ENCODE results near the gene TOMM6.
A peak's percentile ranks its signal among the peaks of the same experiment; 100 is the strongest.
"Not testable (repeated sequence)": the region's sequence is repeated elsewhere in the genome, so short reads cannot be mapped to it uniquely, and the experiment has no call there.

TOMM6 gene

GRCh38 chr6:41766043-41766664 is 21.3 kb upstream of the TOMM6 start:
- not testable (repeated sequence) for DNase-seq

GRCh38 chr6:41767112-41767833 is 20.2 kb upstream of the TOMM6 start:
- no peak for DNase-seq

GRCh38 chr6:41768545-41769308 is 18.8 kb upstream of the TOMM6 start:
- no peak for DNase-seq

GRCh38 chr6:41769376-41769775 is 18.1 kb upstream of the TOMM6 start:
- DNase-seq, result no peak

- DNase-seq, result no peak
Measured at GRCh38 chr6:41770381-41771057, 17.0 kb upstream of the TOMM6 start.

- no peak for DNase-seq
Measured at GRCh38 chr6:41771058-41771983, 16.2 kb upstream of the TOMM6 start.

- DNase-seq, result no peak
Measured at GRCh38 chr6:41774841-41775240, 12.7 kb upstream of the TOMM6 start.

- no peak for DNase-seq
Measured at GRCh38 chr6:41775293-41775882, 12.1 kb upstream of the TOMM6 start.

GRCh38 chr6:41777551-41778285 is 9.8 kb upstream of the TOMM6 start:
- DNase-seq, result no peak

- no peak for DNase-seq
Measured at GRCh38 chr6:41778895-41779294, 8.6 kb upstream of the TOMM6 start.

GRCh38 chr6:41779336-41779735 is 8.2 kb upstream of the TOMM6 start:
- no peak for DNase-seq

GRCh38 chr6:41779788-41780550 is 7.5 kb upstream of the TOMM6 start, which contains the start of gene FRS3:
Gene FRS3, minus strand, starts transcription at chr6:41779900. Its CDS starts 2,913 bp downstream, at chr6:41776987.
- DNase-seq, result peak; percentile 97

GRCh38 chr6:41780551-41781365 is 6.7 kb upstream of the TOMM6 start, which contains the start of gene PRICKLE4:
Gene PRICKLE4, plus strand, starts transcription at chr6:41780782. Its CDS starts 2,692 bp downstream, at chr6:41783474.
- DNase-seq, result peak; percentile 57

- no peak for DNase-seq
Measured at GRCh38 chr6:41781366-41781730, 6.1 kb upstream of the TOMM6 start.

- DNase-seq, result no peak
Measured at GRCh38 chr6:41783106-41783780, 4.3 kb upstream of the TOMM6 start.

- DNase-seq, result no peak
Measured at GRCh38 chr6:41784581-41785171, 2.8 kb upstream of the TOMM6 start.

GRCh38 chr6:41785254-41785653 is 2.2 kb upstream of the TOMM6 start:
- no peak for DNase-seq

Measured in left hindlimb (tissue), 1 donor.